Neural progenitor cell (in vitro differentiated cells): Measurements from ENCODE around the gene SCLT1.

Experiments used
- CTCF ChIP-seq: fragments of 200-600 bp; sonication (generic); IDR thresholded peaks from 2 replicates; pipeline ENCODE4 v1.5.1; 2017; ENCODE audit warnings: antibody characterized with exemption, mild to moderate bottlenecking
- EZH2phosphoT487 ChIP-seq: fragments of 200-600 bp; sonication (generic); IDR thresholded peaks from 2 replicates; pipeline ENCODE4 v1.6.1; 2017; ENCODE audit warnings: antibody characterized with exemption

GRCh38 chr4:129113919-129114318 is 20.6 kb upstream of the SCLT1 start:
- no peak for TF ChIP-seq CTCF
- TF ChIP-seq EZH2phosphoT487, result no peak
